B cell (primary cell): ENCODE data around the gene EPG5. TPM values are rescaled to one million over a fixed set of nuclear protein-coding genes. Genes with fewer than 3 reads are reported as not detected.

ENCODE experiments used
- ATAC-seq: fragments of 200-7000 bp; cut with Tn5 transposase; one replicate; pipeline ENCODE4 v1.10.0; 2021; ENCODE audit warnings: low read depth, mild to moderate bottlenecking, moderate number of reproducible peaks, moderate library complexity
- CTCF ChIA-PET: fragments of 350-600 bp; sonication (Branson Sonifier 250); formaldehyde crosslinking; loops from one replicate; lab custom pipeline; 2021; ENCODE audit warnings: antibody characterized with exemption, inconsistent platforms; lab: Charles Lee
- POLR2A ChIA-PET: fragments of 350-600 bp; sonication (Branson Sonifier 250); formaldehyde crosslinking; loops from one replicate; lab custom pipeline; 2021; ENCODE audit warnings: antibody characterized with exemption; lab: Charles Lee
- DNase-seq: peaks from one replicate; pipeline ENCODE4 v3.0.0; 2013
- H2AFZ ChIP-seq: 2 replicates; pipeline ENCODE4 v1.6.1; 2012; ENCODE audit warnings: mild to moderate bottlenecking, low read depth, low read length; ENCODE audit not compliant: insufficient read depth, poor library complexity, severe bottlenecking
- H3K27ac ChIP-seq, 2 donors: 1 replicate in 1 of 2; 2 replicates in 1 of 2; pipeline ENCODE4 v1.5.1; 2012 to 2013; ENCODE audit warnings: low read length in 2 of 2, mild to moderate bottlenecking in 2 of 2, moderate library complexity in 1 of 2
- H3K27me3 ChIP-seq, 4 experiments: fragments of 200-600 bp in 1 of 4; sonication (generic) in 1 of 4; replicated peaks in 1 of 4; 1 replicate in 2 of 4; 2 replicates in 2 of 4; pipeline versions ENCODE4 v1.6.1 to v1.7.0; 2013 to 2016; ENCODE audit warnings: low read length in 3 of 4, mild to moderate bottlenecking in 2 of 4, mixed read lengths in 1 of 4, moderate library complexity in 1 of 4; ENCODE audit not compliant: insufficient read depth in 4 of 4, control insufficient read depth in 3 of 4; ENCODE audit errors: control extremely low read depth in 1 of 4
- H3K36me3 ChIP-seq, 2 experiments: replicated peaks in 1 of 2; 1 replicate in 1 of 2; 2 replicates in 1 of 2; pipeline versions ENCODE4 v1.6.1 to v1.7.1; 2013; ENCODE audit warnings: low read length in 1 of 2; ENCODE audit not compliant: insufficient read depth in 2 of 2, control insufficient read depth in 1 of 2; ENCODE audit errors: control extremely low read depth in 1 of 2, extremely low read depth in 1 of 2
- H3K4me1 ChIP-seq, 2 donors: fragments of 200-600 bp in 1 of 2; sonication (generic) in 1 of 2; 1 replicate in 1 of 2; 2 replicates in 1 of 2; pipeline versions ENCODE4 v1.5.1 to v1.6.1; 2013 to 2017; ENCODE audit warnings: low read length in 2 of 2; ENCODE audit not compliant: control insufficient read depth in 2 of 2, insufficient read depth in 2 of 2
- H3K4me2 ChIP-seq: replicated peaks from 2 replicates; pipeline ENCODE3; 2012; ENCODE audit warnings: mild to moderate bottlenecking, low read depth, low read length; ENCODE audit not compliant: poor library complexity, severe bottlenecking
- H3K4me3 ChIP-seq, 5 experiments: fragments of 200-600 bp in 1 of 5; sonication (generic) in 1 of 5; 1 replicate in 3 of 5; 2 replicates in 2 of 5; pipeline versions ENCODE4 v1.5.1 to v1.7.0; 2011 to 2016; ENCODE audit warnings: low read length in 4 of 5, mild to moderate bottlenecking in 4 of 5, low read depth in 2 of 5, control low read depth in 1 of 5, moderate library complexity in 1 of 5; ENCODE audit not compliant: insufficient read depth in 1 of 5; ENCODE audit errors: control extremely low read depth in 1 of 5, extremely low read depth in 1 of 5
- H3K79me2 ChIP-seq: fragments of 200-600 bp; sonication (generic); one replicate; pipeline ENCODE4 v1.6.0; 2016; ENCODE audit warnings: low read length; ENCODE audit not compliant: control insufficient read depth, insufficient read depth
- H3K9ac ChIP-seq: fragments of 200-600 bp; sonication (generic); 2 replicates; pipeline ENCODE4 v1.6.1; 2017; ENCODE audit warnings: mild to moderate bottlenecking, low read length, moderate library complexity
- H3K9me3 ChIP-seq, 3 donors: one replicate each; pipeline versions ENCODE4 v1.6.1 to v1.7.1; 2013; ENCODE audit warnings: low read length in 2 of 3; ENCODE audit not compliant: control insufficient read depth in 2 of 3, insufficient read depth in 1 of 3; ENCODE audit errors: control extremely low read depth in 1 of 3
- H4K20me1 ChIP-seq: 2 replicates; pipeline ENCODE4 v1.6.0; 2012; ENCODE audit warnings: mild to moderate bottlenecking, low read length; ENCODE audit not compliant: insufficient read depth, control insufficient read depth, poor library complexity, severe bottlenecking
- H3K27ac Mint-ChIP-seq: one replicate; pipeline ENCODE4 v1.8.0; 2021; ENCODE audit warnings: mixed read lengths
- H3K27me3 Mint-ChIP-seq: one replicate; pipeline ENCODE4 v1.8.0; 2021; ENCODE audit warnings: mixed read lengths
- H3K4me1 Mint-ChIP-seq: one replicate; pipeline ENCODE4 v1.8.0; 2021; ENCODE audit warnings: mixed read lengths
- H3K4me3 Mint-ChIP-seq: one replicate; pipeline ENCODE4 v1.8.0; 2021; ENCODE audit warnings: mixed read lengths
- H3K9me3 Mint-ChIP-seq: one replicate; pipeline ENCODE4 v1.8.0; 2022; ENCODE audit warnings: mixed read lengths; ENCODE audit not compliant: insufficient read depth
- CTCF ChIP-seq: fragments of 200-600 bp; IDR thresholded peaks from one replicate; pipeline ENCODE4 v1.8.0; 2022; ENCODE audit warnings: antibody characterized with exemption, mild to moderate bottlenecking
- EZH2 ChIP-seq: IDR thresholded peaks from 2 replicates; pipeline ENCODE4 v1.6.1; 2012; ENCODE audit warnings: borderline replicate concordance, low read depth, mild to moderate bottlenecking, moderate library complexity, low read length; ENCODE audit not compliant: insufficient read depth, poor library complexity, severe bottlenecking
- WGBS: methylation state at CpG from one replicate; pipeline ENCODE4 v1.1.5; 2013; ENCODE audit warnings: missing lambda C conversion rate; ENCODE audit not compliant: insufficient coverage; 5-methylcytosine and 5-hydroxymethylcytosine counted together
- intact Hi-C: fragments of 100-400 bp; cut with micrococcal nuclease; formaldehyde crosslinking; loops from one replicate; pipeline ENCODE4 v1.10.0; 2022
- polyA plus RNA-seq: library from polyadenylated mRNA; depleted of rRNA; stranded (reverse); fragments of >200 nt; gene quantifications from 2 replicates; pipeline ENCODE4 v1.2.3, GENCODE V29; 2012
- total RNA-seq, 2 donors: library from RNA; stranded (reverse); fragments of 120-200 nt in 1 of 2; gene quantifications; 1 replicate in 1 of 2; 2 replicates in 1 of 2; pipeline versions ENCODE4 v1.2.3 to v1.2.4, GENCODE V29; 2013 to 2022

EPG5 gene
- total and polyA plus RNA-seq, 2 donors (not counting 1 experiment from before 2014, with no cell fraction given): 10.3 to 50.4 TPM

- Histone ChIP-seq H3K36me3 (no peaks in the 10 kb centered on the region), H3K4me2 (no peak overlapping the region), H3K9me3 (no peaks in the 10 kb centered on the region), H2AFZ (no peak overlapping the region), H4K20me1 (no peaks in the 10 kb centered on the region), H3K27me3 (no peaks in the 10 kb centered on the region), H3K4me3 (no peak overlapping the region), H3K27ac (no peak overlapping the region), H3K79me2 (no peaks in the 10 kb centered on the region), H3K9ac (no peak overlapping the region), H3K4me1 (no peaks in the 10 kb centered on the region)
- WGBS: 100% methylated on average over 1 of the region's 2 CpGs
- CTCF ChIA-PET: no interaction called here
- ATAC-seq: no peak
- Mint-ChIP-seq H3K27me3 (no peaks in the 10 kb centered on the region), H3K4me1 (no peaks in the 10 kb centered on the region), H3K4me3 (no peak overlapping the region), H3K27ac (no peak overlapping the region), H3K9me3 (no peaks in the 10 kb centered on the region)
- POLR2A ChIA-PET: no interaction called here
- intact Hi-C loops: no loop called here
- DNase-seq: no peak
- no peak for TF ChIP-seq CTCF
- TF ChIP-seq EZH2: no peak
Observed at GRCh38 chr18:45981821-45982220, 14.7 kb upstream of the EPG5 start.

DNA sequence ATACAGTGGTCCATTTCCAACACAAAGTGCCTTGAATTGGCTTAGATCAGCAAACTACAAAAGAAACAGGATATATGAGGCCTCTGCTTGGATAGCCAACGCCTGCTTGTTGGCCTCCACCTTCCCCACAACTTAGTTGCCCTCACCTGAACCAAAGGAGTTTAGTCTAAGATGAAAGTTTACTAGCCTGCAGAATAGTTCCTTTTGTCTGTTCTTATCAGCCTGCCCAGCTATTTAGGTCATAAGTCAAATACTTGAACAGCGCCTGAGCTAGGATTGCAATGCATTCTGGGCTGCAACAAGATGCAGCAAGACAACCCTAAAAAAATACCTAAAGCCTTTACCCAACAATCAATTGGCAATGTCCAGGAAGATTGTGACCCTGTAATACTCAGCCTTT is 13.1 kb upstream of the EPG5 start:
- Histone ChIP-seq H3K27me3 (no peaks in the 10 kb centered on the region), H3K27ac (no peak overlapping the region), H2AFZ (no peak overlapping the region), H3K9me3 (no peaks in the 10 kb centered on the region), H3K79me2 (no peaks in the 10 kb centered on the region), H4K20me1 (no peaks in the 10 kb centered on the region), H3K4me1 (no peaks in the 10 kb centered on the region), H3K9ac (no peak overlapping the region), H3K36me3 (no peaks in the 10 kb centered on the region), H3K4me3 (no peak overlapping the region), H3K4me2 (no peak overlapping the region)
- intact Hi-C loops: no loop called here
- no peaks in the 10 kb centered on the region for H3K27me3 Mint-ChIP-seq
- no peak overlapping the region for H3K4me3 Mint-ChIP-seq
- no peak for ATAC-seq
- H3K27ac Mint-ChIP-seq: no peak overlapping the region
- WGBS: 81% methylated on average over 2 of the region's 2 CpGs
- no peak for DNase-seq
- H3K4me1 Mint-ChIP-seq: no peaks in the 10 kb centered on the region
- TF ChIP-seq CTCF: no peak
- TF ChIP-seq EZH2: no peak
- ChIA-PET POLR2A (no interaction called here), CTCF (no interaction called here)
- H3K9me3 Mint-ChIP-seq: no peaks in the 10 kb centered on the region
